COR-L47 (cell line): Measurements from ENCODE around the gene MCL1.
"Not testable (repeated sequence)": the region's sequence is repeated elsewhere in the genome, so short reads cannot be mapped to it uniquely, and the experiment has no call there.

Experiments
- DNase-seq: peaks from one replicate; lab custom pipeline; 2025; lab: John Stamatoyannopoulos, UW

Gene MCL1

GRCh38 chr1:150579110-150579944 is at the start of gene MCL1:
Gene MCL1, minus strand, starts transcription at chr1:150579610. Its CDS starts 80 bp downstream, at chr1:150579530.
- DNase-seq = peak; percentile 92

- no peak for DNase-seq
These were observed 49.3 kb upstream of the MCL1 start for GRCh38 chr1:150628766-150629114.

GRCh38 chr1:150627826-150628410 is 48.5 kb upstream of the MCL1 start:
- DNase-seq = no peak

GRCh38 chr1:150626150-150626549 is 46.7 kb upstream of the MCL1 start:
- DNase-seq = no peak

GRCh38 chr1:150624546-150624945 is 45.1 kb upstream of the MCL1 start:
- not testable (repeated sequence) for DNase-seq

GRCh38 chr1:150624134-150624533 is 44.7 kb upstream of the MCL1 start:
- DNase-seq = not testable (repeated sequence)

GRCh38 chr1:150622303-150622975 is 43.0 kb upstream of the MCL1 start:
- no peak for DNase-seq

GRCh38 chr1:150621497-150622302 is 42.3 kb upstream of the MCL1 start:
- no peak for DNase-seq

GRCh38 chr1:150620919-150621318 is 41.5 kb upstream of the MCL1 start:
- DNase-seq = no peak

GRCh38 chr1:150619576-150620509 is 40.4 kb upstream of the MCL1 start:
- peak; percentile 42 for DNase-seq

- no peak for DNase-seq
These were observed 36.2 kb upstream of the MCL1 start for GRCh38 chr1:150615346-150616201.

GRCh38 chr1:150613061-150613920 is 33.9 kb upstream of the MCL1 start:
- peak; percentile 92 for DNase-seq

- DNase-seq = no peak
These were observed 32.6 kb upstream of the MCL1 start for GRCh38 chr1:150612014-150612345.

- DNase-seq = no peak
These were observed 31.2 kb upstream of the MCL1 start for GRCh38 chr1:150610576-150610975.

- no peak for DNase-seq
These were observed 30.3 kb upstream of the MCL1 start for GRCh38 chr1:150609732-150610131.

- no peak for DNase-seq
These were observed 27.2 kb upstream of the MCL1 start for GRCh38 chr1:150606463-150607142.

GRCh38 chr1:150605451-150605731 is 26.0 kb upstream of the MCL1 start:
- DNase-seq = not testable (repeated sequence)

- DNase-seq = no peak
These were observed 24.8 kb upstream of the MCL1 start for GRCh38 chr1:150604226-150604588.

GRCh38 chr1:150603711-150604110 is 24.3 kb upstream of the MCL1 start:
- DNase-seq = no peak
